Measurements from ENCODE around the gene TUBA1A. TPM values are rescaled to one million over a fixed set of nuclear protein-coding genes. Genes with fewer than 3 reads are reported as not detected.
A peak's percentile ranks its signal among the peaks of the same experiment; 100 is the strongest.
"Not testable (repeated sequence)": the region's sequence is repeated elsewhere in the genome, so short reads cannot be mapped to it uniquely, and the experiment has no call there.

Gene TUBA1A
- total and polyA plus RNA-seq, 10 donors, result 47.2 to 120 (median 70.1) TPM

DNA sequence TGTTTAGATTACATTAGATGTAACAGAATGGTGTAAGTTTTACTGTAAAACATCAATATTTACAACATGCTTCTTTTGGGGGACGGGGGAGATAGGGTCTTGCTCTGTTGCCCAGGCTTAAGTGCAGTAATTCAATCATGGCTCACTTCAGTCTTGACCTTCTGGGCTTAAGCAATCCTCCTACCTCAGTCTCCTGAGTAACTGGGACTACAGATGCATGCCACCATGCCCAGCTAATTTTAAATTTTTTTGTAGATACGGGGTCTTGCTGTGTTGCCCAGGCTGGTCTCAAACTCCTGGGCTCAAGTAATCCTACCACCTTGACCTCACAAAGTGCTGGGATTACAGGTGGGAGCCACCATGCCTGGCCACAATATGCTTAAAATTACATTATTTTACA is 23.8 kb downstream of the TUBA1A start:
- no peak for DNase-seq
- no peak for TF ChIP-seq POLR2A (IDR thresholded peaks at IDR 0.05)
- TF ChIP-seq POLR2AphosphoS5 (IDR thresholded peaks at IDR 0.05), result no peak
- TF ChIP-seq, protein P1, sequence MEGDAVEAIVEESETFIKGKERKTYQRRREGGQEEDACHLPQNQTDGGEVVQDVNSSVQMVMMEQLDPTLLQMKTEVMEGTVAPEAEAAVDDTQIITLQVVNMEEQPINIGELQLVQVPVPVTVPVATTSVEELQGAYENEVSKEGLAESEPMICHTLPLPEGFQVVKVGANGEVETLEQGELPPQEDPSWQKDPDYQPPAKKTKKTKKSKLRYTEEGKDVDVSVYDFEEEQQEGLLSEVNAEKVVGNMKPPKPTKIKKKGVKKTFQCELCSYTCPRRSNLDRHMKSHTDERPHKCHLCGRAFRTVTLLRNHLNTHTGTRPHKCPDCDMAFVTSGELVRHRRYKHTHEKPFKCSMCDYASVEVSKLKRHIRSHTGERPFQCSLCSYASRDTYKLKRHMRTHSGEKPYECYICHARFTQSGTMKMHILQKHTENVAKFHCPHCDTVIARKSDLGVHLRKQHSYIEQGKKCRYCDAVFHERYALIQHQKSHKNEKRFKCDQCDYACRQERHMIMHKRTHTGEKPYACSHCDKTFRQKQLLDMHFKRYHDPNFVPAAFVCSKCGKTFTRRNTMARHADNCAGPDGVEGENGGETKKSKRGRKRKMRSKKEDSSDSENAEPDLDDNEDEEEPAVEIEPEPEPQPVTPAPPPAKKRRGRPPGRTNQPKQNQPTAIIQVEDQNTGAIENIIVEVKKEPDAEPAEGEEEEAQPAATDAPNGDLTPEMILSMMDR (IDR thresholded peaks at IDR 0.05 in 8 of 11, conservative IDR thresholded peaks at IDR 0.05 in 3 of 11), result no peak
- Histone ChIP-seq H3K27ac (no peak overlapping the region), H3K4me3 (no peak overlapping the region), H3K4me1 (peaks cover 0 to 23% (median 15%) of the 10 kb centered on the region in 6 donors), H3K9me3 (no peaks in the 10 kb centered on the region), H3K36me3 (no peaks in the 10 kb centered on the region), H3K27me3 (replicated peaks in 1 of 7) (no peaks in the 10 kb centered on the region)
- WGBS, 5 donors, result 93 to 95% (median 93%) methylated on average over 2 of the region's 2 CpGs
- intact Hi-C loops (cut with DNase I; ENCODE audit: low total_unique reads), result no loop called here

DNA sequence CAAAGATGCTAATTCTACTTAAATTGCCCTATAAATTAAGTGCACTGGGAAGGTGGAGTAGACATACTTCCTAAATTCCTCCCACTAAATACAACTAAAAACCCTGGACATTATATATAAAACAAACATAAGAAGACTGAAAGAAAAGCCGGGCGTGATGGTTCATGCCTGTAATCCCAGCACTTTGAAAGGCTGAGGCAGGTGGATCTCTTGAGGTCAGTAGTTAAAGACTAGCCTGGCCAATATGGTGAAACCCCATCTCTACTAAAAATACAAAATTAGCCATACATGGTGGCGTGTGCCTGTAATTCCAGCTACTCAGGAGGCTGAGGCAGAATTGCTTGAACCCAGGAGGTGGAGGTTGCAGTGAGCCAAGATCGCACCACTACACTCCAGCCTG is 27.0 kb downstream of the TUBA1A start:
- intact Hi-C loops (cut with DNase I; ENCODE audit: low total_unique reads); H3K4me3 ChIP-seq; H3K27me3 ChIP-seq (replicated peaks in 1 of 7); DNase-seq; H3K9me3 ChIP-seq; H3K36me3 ChIP-seq: not testable (repeated sequence)
- peak overlapping the region in 4 of 8 donors; percentile 55 to 79 (median 72) for H3K27ac ChIP-seq
- WGBS, 5 donors, result 95 to 97% (median 96%) methylated on average over 4 of the region's 4 CpGs
- H3K4me1 ChIP-seq, result peaks cover 0 to 37% (median 21%) of the 10 kb centered on the region in 6 donors

DNA sequence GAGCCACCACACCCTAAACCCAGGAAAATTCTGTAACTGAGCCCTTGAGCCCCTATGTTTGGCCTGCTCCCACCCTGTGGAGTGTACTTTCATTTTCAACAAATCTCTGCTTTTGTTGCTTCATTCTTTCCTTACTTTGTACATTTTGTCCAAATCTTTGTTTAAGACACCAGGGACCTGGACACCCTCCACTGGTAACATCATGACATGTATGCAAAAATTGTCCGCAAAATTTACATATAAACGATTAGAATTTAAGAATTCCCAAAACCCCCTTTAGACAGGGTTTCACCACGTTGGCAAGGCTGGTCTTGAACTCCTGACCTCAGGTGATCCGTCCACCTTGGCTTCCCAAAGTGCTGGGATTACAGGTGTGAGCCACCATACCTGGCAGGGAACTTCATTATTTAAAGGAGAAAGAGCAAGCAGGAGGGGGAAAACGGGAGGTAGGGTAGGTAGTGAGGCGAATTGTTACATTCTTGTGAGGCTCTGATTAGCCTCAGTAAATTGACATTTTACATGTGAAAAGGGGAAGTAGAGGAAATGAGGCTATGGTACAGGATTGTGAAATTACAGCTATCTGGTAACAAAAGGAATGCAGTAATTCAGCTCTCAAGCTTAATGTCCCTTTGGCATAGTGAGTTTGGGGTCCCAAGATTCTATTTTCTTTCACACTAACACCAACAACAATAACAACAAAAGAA is 27.6 kb downstream of the TUBA1A start:
- H3K27me3 ChIP-seq (replicated peaks in 1 of 7), result no peaks in the 10 kb centered on the region
- H3K9me3 ChIP-seq, result no peaks in the 10 kb centered on the region
- peak overlapping the region in 5 of 8 donors; percentile 46 to 79 (median 71) for H3K27ac ChIP-seq
- H3K4me1 ChIP-seq, result peaks cover 0 to 37% (median 21%) of the 10 kb centered on the region in 6 donors
- peak overlapping the region in 2 of 8 donors; percentile 5 to 40 for H3K4me3 ChIP-seq
- 50 to 59% (median 56%) methylated on average over 6 of the region's 6 CpGs for WGBS, 5 donors
- H3K36me3 ChIP-seq, result no peaks in the 10 kb centered on the region
- DNase-seq, result no peak
- intact Hi-C loops (cut with DNase I; ENCODE audit: low total_unique reads), result no loop called here
- no peak for TF ChIP-seq POLR2A (IDR thresholded peaks at IDR 0.05)
- TF ChIP-seq, protein P1 (IDR thresholded peaks at IDR 0.05 in 8 of 11, conservative IDR thresholded peaks at IDR 0.05 in 3 of 11), result no peak
- no peak for TF ChIP-seq POLR2AphosphoS5 (IDR thresholded peaks at IDR 0.05)

DNA sequence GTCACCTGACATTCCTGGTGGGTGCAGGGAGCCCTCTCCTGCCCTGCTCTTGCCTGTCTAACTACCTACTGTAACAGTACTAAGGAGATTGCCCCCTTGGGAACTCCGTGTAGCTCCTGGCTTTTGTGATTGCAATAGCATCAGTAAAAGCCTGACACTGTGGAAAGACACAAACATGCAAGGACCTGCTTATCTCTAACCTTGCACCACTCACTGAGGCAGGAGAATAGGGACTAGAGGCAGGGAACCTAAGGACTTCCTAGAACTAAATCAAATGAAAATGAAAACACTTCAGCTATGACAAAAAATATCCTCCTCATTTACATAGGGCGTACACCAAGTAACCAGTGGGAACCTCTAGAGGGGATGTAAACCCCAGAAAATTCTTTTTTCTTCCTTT is 28.5 kb downstream of the TUBA1A start:
- Histone ChIP-seq H3K4me1 (peaks cover 0 to 37% (median 21%) of the 10 kb centered on the region in 6 donors), H3K27me3 (replicated peaks in 1 of 7) (no peaks in the 10 kb centered on the region), H3K36me3 (no peaks in the 10 kb centered on the region), H3K27ac (peak overlapping the region in 4 of 8 donors; percentile 46 to 79 (median 72)), H3K9me3 (no peaks in the 10 kb centered on the region), H3K4me3 (peak overlapping the region in 1 of 8 donors; percentile 5)
- WGBS, 5 donors, result 45 to 76% (median 61%) methylated on average over 2 of the region's 2 CpGs
- DNase-seq, result no peak
- TF ChIP-seq POLR2A (IDR thresholded peaks at IDR 0.05), result no peak
- TF ChIP-seq, protein P1 (IDR thresholded peaks at IDR 0.05 in 8 of 11, conservative IDR thresholded peaks at IDR 0.05 in 3 of 11), result no peak
- intact Hi-C loops (cut with DNase I; ENCODE audit: low total_unique reads), result no loop called here
